ENCODE data around the gene PITX3.

DNA sequence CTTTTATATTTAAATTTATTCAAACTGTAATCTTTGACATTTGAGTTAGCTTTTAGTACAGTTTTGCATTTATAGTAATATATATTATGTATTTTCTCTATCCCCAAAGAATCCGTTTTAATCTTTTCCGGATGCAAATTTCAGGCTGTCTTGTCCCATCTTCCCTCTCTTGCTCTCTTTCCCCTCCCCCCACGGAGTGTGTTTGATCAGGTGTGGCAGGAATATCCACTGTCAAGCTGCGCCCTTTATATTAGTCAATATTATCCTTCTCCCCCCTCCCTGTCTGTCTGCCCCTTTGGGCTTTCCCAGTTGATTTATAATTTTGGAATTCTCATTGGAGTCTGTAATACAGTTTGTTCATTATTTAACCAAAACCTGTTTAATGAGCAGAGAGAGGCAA lies 23.1 kb upstream of the PITX3 start:
- TF ChIP-seq, protein P1, sequence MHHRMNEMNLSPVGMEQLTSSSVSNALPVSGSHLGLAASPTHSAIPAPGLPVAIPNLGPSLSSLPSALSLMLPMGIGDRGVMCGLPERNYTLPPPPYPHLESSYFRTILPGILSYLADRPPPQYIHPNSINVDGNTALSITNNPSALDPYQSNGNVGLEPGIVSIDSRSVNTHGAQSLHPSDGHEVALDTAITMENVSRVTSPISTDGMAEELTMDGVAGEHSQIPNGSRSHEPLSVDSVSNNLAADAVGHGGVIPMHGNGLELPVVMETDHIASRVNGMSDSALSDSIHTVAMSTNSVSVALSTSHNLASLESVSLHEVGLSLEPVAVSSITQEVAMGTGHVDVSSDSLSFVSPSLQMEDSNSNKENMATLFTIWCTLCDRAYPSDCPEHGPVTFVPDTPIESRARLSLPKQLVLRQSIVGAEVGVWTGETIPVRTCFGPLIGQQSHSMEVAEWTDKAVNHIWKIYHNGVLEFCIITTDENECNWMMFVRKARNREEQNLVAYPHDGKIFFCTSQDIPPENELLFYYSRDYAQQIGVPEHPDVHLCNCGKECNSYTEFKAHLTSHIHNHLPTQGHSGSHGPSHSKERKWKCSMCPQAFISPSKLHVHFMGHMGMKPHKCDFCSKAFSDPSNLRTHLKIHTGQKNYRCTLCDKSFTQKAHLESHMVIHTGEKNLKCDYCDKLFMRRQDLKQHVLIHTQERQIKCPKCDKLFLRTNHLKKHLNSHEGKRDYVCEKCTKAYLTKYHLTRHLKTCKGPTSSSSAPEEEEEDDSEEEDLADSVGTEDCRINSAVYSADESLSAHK (tag by site-specific recombination; IDR thresholded peaks at IDR 0.05), result no peak
- TF ChIP-seq SCRT2 (tag by site-specific recombination; IDR thresholded peaks at IDR 0.05), result no peak
- no peak for TF ChIP-seq ZNF521 (tag by site-specific recombination; IDR thresholded peaks at IDR 0.05)
- TF ChIP-seq GLI4 (tag by site-specific recombination; IDR thresholded peaks at IDR 0.05), result no peak
- TF ChIP-seq KLF9 (tag by site-specific recombination; IDR thresholded peaks at IDR 0.05; ENCODE audit: low read depth), result no peak

All from HEK293 (cell line).